ENCODE results near the gene CEP104.
A peak's percentile ranks its signal among the peaks of the same experiment; 100 is the strongest.

CEP104 gene

DNA sequence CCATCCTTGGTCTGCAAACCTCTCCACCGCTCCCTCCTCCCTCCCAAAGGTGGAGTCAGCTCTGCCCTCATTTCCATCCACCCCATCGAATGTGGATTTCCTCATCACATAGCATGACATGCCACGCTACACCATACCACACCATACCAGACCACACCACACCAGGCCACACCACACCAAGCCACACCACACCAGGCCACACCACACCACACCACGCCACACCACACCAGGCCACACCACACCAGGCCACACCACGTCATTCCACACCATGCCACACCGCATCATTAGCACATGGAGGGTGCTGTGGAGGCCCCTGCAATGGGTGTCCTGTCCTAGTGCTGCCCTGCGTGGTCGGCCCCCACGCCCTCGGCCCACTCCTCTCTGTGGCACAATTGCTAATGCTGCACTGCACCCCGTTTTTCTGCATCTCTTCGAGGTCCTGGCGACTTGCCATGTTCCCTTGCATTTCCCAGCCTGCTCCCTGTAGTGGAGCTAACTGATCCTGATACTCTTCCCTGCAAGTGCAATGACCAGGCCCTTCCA is 11.5 kb upstream of the CEP104 start:
- no peak for DNase-seq (ENCODE audit: low spot score)

DNA sequence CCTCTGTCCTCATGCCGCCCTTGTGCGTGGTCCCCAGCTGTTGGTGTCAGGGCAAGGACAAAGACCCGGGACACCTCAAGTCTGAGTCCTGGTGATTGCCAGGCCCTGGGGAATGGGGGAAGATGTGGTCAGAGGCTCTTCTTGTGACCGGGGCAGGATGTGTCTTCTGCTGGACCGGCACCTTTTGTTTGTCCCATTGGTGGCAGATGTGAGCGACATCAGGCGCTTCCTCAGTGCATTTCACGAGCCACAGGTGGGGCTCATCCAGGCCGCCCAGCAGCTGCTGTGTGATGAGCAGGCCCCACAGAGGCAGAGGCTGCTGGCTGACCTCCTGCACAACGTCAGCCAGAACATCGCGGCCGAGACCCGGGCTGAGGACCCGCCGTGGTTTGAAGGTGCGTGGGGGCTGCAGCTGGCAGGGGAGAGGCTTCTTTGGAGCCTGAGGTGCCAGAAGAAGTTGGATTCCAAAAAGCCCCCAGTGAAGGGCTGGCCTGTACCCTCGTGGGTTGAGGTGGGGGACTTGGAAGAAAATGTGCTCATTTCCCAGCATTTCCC is 8.7 kb upstream of the CEP104 start:
- DNase-seq (ENCODE audit: low spot score), result no peak

DNA sequence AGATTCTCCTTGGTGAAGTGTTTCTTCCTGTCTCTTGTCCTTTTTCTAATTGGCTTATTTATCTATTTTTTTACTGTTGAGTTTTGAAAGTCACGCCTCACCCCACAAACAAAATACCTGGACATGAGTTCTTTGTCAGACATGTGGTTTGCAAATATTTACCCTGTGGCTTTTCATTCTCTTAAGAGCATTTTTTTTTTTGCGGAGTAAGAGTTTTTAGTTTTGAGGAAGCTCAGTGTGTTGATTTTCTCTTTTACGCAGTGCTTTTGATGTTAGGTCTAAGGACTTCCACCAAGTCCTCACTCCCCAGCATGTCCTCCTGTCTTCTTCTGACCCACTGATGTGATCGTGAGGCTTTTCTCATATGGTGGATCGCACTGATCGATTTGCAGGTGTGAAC is 7.9 kb upstream of the CEP104 start:
- DNase-seq (ENCODE audit: low spot score), result no peak

DNA sequence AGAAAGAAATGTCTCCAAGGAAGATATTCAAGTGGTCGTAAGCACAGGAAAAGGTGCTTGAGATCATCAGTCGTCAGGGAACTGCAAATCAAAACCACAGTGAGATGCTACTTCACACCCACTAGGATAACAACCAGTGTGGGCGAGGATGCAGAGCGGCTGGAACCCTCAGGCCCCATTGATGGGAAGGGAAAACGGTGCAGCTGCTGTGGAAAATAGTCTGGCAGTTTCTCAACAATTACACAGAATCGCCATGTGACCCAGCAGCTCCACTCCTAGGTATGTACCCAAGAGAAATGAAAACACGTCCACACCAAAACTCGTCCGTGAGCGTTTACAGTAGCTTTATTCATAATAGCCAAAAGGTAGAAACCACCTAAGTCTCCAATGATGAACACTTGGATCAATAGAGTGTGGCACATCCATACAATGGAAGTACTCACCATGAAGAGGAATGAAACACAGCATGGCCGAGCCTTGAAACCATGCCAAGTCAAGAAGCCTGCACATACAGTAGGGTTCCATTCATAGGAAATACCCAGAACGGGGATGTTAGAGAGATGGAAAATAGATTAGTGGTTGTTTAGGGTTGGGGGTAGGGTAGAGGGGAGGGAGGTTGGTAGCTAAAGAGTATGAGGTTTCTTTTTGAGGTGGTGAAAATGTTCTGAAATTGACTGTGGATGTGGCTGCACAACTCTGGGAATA is 6.4 kb upstream of the CEP104 start:
- DNase-seq (ENCODE audit: low spot score), result no peak

DNA sequence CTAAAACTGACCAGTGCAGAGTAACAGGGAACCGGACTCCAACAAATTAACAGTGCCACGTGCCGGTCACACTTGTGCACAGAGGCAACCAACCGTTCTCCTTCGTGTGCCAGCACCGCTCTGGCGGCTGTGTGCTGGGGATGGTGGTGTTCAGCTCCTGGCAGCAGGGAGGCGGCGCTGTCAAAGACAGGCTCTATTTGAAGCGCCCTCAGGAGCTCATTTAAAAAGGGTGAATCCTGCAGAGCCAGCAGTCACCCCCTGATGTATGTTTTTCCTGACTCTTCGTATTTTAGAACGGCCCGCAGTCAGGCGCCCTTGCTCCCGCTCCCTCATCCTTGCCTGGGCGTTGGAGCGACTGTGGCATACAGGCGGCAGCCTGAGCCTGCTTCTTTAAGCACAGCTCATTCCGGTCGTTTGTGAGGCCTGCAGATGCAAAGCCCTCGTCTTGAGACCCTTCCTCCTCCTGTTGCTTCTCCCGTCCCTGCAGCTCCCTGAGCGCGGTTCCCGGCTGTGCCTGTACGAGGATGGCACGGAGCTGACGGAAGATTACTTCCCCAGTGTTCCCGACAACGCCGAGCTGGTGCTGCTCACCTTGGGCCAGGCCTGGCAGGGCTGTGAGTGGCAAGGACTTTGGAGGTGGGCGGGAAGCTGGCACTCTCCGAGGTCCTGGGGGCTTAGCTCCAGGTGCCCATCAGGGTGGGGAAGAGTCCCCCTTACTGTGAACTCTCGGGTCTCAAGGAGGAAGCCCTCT is 1.4 kb upstream of the CEP104 start:
- DNase-seq (ENCODE audit: low spot score), result peak; percentile 36

DNA sequence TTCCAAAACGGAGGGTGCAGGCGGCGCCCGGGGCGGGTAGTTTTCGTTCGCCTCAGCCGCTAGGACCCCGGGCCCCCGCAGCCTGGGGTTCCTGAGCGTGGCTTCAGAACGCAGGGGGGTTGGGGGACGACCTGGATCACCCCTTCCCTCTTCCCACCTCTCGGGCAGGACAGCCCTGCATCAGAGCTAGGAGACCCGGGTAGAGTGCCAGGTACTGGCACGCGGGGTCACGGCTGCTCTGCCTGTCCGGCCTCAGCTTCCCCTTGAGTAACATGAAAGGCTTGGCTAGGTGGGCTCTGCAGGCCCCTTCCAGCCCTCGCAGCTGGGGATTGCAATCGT is 749 bp upstream of the CEP104 start:
- DNase-seq (ENCODE audit: low spot score), result no peak

DNA sequence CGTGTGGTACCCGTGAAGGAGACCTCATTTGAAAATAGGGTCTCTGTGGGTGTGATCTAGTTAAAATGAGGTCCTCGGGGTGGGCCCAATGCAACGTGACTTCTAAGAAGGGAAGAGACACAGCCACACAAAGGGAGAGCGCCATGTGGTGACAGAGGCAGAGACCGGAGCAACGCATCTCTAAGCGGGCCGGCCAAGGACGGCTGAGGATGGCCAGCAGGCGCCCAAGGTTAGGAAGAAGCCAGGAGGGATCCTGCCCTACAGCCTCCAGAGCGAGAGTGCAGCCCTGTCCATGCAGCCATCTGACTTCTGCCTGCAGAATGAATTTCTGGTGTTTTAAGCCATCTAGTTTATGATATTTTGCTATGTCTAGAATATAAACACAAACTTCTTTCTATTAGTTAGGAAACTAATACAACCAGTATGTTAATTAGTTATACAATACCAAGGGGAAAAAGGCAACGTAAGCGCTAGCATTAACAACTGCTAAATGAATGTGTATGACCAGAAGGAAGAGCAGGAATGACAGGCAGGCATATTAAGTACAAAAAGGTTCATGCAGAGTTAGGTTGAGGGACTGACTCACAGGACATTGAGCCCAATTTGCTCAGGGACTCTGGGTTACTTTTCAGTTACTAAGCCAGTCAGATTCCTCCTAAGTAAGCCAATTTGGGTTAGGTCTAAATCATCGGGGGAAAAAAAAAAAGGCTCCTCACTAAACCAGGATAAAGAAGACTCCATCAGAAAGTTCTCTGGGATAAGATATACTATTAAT is 4.1 kb downstream of the CEP104 start:
- DNase-seq (ENCODE audit: low spot score), result no peak

DNA sequence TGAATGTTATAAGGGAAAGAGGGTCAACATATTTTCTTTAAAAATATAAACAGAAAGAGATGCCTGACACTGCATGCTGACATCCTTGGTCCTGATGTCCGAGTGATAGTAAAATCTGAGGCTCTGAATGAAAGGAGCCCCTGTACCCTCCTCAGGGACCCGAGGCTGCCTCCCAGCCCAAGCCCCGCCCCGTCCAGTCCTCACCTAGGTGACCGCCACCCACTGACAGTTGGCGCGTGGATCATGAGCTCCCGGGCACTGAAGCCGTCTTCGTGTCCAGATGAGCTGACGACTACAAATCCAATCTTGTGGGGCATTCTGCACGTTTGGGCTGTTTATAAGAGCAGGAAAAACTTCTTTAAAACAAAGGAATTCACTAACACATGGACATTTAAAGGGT is 4.9 kb downstream of the CEP104 start:
- no peak for DNase-seq (ENCODE audit: low spot score)

DNA sequence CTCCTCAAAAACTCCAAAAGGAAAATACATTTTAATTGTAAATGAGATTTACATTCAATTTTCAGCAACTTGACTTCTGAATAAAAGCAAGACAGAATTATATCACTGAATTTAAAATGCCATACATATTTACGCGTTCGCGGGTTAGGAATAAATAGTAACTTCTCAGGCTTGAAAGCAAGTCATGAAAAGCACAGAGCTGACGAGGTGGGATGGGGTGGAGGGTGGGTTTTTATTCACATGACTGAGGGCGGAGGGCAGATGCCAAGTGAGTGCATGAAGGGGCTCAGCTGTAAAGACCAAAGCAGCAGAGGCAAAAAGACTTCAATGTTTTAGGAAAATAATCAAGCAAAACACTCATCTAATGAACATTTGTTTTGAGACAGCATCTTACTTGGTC is 5.7 kb downstream of the CEP104 start:
- no peak for DNase-seq (ENCODE audit: low spot score)

DNA sequence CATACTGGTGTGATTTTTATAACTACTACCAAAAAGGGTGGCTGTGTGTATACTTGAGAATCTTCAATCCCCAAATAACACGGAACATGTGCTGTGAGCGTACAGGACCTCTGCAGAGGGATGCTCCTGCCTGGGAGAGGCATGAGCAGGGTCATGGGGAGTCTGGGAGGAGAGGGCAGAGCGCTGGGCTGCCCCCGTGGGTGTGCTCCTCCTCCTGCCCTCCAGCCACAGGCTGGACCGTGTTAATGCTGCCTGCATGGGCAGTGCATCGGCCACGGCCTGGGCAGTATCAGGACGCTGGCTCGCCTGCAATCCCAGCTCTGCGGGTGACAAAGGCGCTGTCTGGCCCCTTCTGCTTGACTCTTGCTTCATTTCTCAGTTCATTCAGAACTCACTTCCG is 6.2 kb downstream of the CEP104 start:
- DNase-seq (ENCODE audit: low spot score), result no peak

DNA sequence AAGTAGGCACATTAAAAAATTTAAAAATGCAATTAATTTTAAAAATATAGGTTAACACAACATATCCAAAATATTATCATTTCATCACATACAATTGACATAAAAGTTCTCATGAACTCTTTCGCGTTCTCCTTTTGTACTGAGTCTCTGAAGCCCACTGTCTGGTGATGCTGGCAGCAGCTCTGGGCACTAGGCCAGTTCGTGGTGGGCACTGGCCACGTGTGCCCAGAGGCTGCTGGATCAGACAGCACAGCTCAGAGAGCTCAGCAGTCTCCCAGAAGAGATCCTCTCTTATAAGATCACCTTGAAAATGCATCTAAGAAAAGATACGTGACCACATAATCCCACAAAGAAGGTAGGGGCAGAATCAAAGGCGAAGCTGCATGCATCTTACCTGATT is 9.9 kb downstream of the CEP104 start:
- DNase-seq (ENCODE audit: low spot score), result no peak

DNA sequence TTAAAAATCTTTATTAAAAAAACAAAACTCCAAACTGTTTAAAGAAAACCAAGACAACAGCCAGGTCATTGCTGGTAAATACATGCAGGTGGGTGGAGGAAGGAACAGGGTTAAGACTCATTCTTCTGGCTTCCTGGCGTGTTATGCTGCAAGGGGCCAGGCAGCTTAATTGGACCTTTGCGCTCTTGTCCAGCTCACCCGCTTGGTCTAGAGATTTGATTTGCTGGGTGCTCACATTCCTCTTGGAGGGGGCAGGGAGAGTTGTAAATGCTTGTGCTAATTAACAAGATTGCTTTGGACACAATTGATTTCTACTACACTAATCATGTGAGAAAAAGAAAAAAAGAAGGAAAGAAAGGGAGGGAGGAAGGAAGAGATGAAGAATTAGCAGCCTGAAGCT is 10.5 kb downstream of the CEP104 start:
- no peak for DNase-seq (ENCODE audit: low spot score)

DNA sequence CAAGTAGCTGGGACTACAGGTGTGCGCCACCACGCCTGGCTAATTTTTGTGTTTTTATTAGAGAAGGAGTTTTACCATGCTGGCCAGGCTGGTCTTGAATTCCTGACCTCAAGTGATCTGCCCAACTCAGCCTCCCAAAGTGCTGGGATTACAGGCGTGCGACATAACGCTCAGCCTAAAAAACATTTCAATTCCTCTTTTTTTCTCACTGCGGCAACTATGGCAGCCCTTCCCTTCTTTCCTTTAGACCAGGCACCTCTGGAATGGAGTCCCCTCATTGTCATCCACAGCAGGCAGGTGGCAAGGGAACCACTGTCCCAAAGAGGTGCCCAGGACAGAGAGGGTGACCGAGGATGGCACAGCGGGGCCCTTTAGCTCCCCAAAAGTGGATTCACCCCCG is 14.1 kb downstream of the CEP104 start:
- DNase-seq (ENCODE audit: low spot score), result no peak

DNA sequence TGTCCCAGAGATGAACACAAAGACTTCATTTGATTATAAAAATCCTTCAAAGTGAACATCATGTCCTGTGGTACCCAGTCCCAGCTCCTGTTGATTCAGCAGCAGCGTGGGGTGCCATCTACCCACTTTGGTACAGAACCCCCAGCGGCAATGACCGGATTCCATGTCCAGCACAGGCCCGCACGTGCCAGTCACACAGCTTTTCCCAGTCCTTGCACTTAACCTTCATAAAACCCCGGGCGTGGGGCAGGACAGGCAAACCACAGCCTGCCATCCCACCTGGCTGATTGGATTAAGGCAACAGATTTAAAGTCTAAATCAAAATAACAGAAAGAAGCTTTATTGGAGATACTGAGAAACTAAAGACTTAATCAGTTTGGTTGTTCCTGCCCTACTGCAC is 15.5 kb downstream of the CEP104 start:
- no peak for DNase-seq (ENCODE audit: low spot score)

DNA sequence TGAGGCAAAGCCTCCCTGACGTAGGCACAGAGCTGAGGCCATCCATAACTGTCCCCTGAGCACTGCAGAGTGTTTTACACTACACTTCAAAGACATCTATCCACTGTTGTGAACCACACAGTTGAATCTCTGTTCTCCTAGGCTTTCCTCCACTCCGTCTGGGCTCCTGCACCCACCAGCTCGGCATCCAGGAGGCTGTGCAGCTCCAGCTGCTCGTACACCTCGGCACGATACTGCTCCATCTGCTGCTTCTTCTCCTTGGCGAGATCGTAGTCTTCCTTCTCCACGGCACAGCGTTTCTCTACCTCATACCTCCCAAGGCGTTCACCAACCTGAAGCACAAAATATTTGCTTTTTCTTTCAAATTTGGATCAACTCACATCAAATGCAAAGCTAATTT is 18.2 kb downstream of the CEP104 start:
- no peak for DNase-seq (ENCODE audit: low spot score)

DNA sequence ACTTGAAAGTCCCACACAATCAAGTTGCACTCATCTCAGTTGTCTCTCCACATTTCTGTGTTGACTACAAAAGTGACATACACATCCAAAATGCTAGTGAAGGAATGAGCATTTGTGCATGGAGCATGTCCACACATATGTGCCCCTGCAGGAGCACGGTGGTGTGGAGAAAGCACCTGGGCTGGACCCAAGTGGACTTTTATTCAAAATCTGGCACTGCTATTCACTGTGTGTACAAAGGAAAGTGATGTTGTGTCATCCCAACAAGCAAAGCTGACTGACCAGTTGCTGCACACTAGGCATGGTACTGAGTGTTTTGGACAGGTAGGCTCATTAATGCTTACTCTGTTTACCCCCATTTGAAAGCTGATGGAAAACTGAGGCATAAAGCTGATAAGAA is 19.3 kb downstream of the CEP104 start:
- DNase-seq (ENCODE audit: low spot score), result no peak

DNA sequence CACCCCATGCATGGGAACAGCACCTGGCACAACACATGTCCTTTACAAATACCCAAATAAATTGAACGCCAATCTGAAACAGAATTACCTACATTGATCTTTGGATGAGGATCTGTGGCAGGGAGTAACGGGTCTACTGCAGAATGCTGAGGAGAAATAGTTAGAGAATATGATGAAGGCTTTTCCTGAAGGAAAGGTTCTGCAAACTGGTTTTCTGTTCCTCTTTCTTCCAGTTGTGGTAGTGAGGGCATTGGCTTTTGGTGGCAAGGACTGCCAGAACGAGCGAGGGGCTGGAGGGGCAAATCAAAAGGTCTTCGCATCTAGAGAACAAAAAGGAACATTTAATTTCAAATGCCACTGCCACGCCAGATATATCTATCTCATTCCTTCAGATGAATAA is 19.8 kb downstream of the CEP104 start:
- no peak for DNase-seq (ENCODE audit: low spot score)

DNA sequence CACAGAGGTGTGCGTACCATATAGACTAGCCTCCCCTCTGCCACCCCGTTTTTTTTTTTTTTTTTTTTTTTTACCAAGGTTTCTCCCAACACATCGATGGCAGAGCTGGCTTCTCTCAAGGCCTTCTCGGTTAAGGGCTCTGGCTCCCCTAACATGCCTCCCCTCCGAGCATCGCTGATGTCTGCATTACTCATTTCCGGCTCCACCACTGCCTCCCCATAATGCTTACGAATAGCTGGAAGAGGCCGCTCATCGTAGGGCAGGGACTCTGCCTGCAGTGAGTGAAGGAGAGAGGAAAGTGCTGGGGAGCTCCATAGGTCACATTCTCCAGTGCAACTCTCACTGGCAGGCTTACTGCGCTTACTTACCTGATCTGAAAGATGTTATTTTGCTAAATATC is 20.6 kb downstream of the CEP104 start:
- DNase-seq (ENCODE audit: low spot score), result no peak

DNA sequence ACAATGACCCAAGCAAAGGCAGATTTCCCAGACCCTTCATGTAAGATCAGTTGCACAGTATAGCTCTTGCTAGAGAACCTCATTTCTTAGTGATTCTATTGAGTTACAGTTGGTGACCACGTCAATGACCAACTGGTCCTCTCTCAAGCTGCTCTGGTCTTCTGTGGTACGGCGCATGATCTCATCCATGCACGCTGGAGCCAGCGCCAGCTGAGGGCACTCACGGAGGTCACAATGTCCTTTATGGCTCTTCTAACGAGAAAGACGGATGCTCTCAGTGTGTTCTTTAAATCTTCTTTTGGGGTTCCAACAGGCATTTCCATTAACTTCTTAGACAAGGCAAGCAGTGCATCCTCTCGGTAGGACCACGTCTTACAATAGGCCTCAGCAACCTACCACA is 22.3 kb downstream of the CEP104 start:
- DNase-seq (ENCODE audit: low spot score), result no peak

DNA sequence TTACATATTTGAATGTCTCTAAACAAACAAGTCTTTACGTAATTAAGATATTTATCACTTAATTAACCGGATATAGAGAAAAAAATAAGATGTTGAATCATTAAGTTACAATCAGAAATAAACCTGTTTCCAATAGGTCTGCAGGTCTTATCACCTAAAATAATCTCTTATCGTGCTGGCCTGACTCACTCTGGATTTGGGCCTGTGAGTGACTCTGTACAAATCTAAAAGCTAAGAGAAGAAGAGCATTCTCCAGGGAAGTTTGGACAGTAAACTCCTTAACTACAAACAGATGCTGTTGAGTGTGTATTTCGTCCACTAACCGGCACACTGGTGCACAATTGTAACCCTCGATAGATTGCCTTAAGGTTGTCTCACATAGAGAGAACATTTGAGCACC is 25.3 kb downstream of the CEP104 start:
- no peak for DNase-seq (ENCODE audit: low spot score)

DNA sequence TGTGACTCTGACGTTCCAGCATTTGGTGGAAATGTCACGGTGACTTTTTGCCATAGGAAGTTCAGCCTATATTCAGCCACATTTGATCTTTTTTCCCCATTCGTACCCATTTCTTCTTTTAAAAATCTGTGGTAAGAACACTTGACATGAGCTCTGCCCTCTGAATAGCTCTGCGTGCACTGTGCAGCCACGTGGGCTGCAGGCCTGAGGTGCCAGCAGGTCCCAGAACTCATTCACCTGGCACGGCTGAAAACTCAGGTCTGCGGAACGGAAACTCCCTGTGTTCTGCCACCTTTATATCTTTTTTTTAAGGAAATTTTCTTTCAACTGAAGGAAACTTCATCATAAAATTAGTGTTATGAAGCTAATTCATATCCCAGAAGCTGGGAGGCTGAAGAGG is 28.6 kb downstream of the CEP104 start:
- no peak for DNase-seq (ENCODE audit: low spot score)

DNA sequence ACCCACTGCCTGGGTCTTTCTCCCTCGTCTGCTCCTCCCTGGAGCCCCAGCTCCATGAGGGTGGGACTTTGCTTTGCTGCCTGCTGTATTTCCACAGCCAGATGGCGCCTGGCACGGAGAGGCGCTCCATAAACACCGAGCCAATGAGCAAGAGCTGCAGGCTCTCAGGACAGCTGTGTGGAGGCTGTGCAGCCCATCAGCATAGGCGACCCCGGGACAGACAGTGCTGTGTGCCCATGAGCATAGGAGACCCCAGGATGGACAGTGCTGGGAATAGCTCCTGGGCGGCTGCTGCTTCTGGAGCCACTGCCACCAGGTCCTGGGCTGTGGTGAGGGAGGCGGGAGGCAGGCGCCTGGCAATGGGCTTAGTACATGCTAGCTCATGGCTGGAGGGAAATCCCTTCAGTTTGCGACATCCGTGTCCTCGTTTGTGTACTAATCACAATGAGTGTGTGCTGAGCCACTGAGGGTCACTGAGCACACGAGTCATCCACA is 29.2 kb downstream of the CEP104 start:
- DNase-seq (ENCODE audit: low spot score), result no peak

DNA sequence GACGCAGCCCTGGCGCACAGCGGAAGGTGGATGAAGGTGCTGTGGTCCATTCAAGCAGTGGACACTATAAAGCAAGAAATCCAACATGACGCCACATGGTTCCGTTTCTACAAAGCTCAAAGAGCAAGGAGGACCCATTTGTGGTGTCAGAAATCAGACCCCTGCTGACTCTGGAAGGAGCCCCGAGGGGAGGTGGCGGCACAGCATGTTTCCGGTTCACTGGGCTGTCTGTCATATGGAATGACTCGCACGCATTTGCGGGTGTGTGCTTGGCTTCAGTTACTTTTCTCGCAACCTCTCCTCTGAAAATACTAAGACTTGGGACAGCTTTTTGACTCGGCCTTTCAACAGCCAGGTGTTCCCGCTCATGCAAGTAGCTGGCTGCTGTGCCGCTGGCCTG is 31.7 kb downstream of the CEP104 start:
- no peak for DNase-seq (ENCODE audit: low spot score)
